DOHH2 (cell line): ENCODE results near the gene LASP1NB.

Source experiments
- CTCF ChIP-seq: fragments of 200-600 bp; sonication (generic); IDR thresholded peaks from one replicate; pipeline ENCODE4 v1.5.1; 2014; ENCODE audit warnings: antibody characterized with exemption, mild to moderate bottlenecking, low read depth, low read length; ENCODE audit not compliant: poor library complexity, severe bottlenecking
- EZH2phosphoT487 ChIP-seq: fragments of 200-600 bp; sonication (generic); IDR thresholded peaks from 2 replicates; pipeline ENCODE4 v1.6.1; 2017; ENCODE audit warnings: borderline replicate concordance, mild to moderate bottlenecking, antibody characterized with exemption, low read length, moderate library complexity, mixed read lengths

- no peak for TF ChIP-seq CTCF
- no peak for TF ChIP-seq EZH2phosphoT487
These were observed 14.2 kb upstream of the LASP1NB start for GRCh38 chr17:38911081-38911730.
